ENCODE measurements around the gene RABEPK.
"Not testable (repeated sequence)": the region's sequence is repeated elsewhere in the genome, so short reads cannot be mapped to it uniquely, and the experiment has no call there.

RABEPK gene, protein sequence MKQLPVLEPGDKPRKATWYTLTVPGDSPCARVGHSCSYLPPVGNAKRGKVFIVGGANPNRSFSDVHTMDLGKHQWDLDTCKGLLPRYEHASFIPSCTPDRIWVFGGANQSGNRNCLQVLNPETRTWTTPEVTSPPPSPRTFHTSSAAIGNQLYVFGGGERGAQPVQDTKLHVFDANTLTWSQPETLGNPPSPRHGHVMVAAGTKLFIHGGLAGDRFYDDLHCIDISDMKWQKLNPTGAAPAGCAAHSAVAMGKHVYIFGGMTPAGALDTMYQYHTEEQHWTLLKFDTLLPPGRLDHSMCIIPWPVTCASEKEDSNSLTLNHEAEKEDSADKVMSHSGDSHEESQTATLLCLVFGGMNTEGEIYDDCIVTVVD

DNA sequence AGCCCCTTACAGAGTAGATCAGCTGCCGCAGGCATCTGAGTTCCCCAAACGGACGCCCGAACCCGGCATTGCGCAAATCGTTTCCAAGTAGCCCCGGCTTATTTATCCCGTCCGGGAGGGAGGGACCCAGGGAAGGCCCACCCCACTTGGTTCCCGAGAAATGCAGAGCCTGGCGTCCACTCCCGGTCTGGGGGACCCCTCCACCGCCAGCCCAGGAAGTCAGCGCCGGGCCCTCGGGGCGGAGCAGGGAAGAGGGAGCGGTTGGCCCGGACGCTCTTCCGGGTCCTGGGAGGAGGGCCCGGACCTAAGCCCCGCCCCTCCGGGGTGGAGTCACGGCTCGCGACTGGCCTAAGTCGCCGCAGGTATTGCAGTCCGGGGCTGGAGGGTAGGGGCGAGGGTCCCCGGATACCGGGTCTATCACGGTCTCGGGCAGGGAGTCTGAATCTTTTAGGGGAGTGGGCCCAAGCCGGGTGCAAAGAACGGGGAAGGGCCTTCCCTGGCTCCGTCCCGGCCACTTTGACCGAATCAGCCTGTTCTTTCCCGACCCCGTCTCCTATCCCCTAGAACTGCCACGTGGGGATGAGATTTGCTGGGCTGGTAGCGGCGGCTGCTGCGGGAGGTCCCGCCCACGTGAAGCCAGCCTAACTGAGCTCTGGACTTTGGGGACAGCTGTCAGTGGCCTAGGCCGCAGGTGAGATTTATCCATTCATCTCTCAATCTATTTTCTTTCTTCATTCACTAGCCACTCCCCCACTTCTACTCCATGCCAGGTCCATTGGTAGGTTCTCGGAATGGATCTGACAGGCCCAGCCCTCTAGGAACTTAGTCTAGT, at the start of gene RABEPK:
Gene RABEPK (plus strand): TSS at position 327 of the 832 bp plus-strand sequence. CDS start 2,472 bp downstream, outside the sequence.
- DNase-seq, result peak; percentile 83

DNA sequence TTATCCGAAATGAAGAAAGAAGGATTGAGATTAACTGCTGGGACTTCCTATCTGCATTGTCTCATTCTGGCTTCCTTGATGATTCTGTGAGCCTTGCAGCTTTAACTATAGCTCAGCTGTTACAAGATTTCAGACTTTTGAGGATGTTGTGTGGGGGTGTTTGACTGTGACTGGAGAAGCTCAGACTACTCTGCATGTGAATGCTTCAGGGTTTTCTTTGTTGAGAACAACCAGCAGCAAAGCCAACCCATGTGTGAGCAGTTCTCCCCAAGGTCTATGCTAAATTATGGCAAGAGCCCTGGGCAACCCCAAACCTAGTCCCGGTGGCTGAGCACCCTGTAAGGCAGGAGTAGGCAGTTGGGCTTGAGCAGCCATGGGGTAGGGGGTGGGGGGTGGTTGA, 48.6 kb upstream of the RABEPK start:
- no peak for DNase-seq

DNA sequence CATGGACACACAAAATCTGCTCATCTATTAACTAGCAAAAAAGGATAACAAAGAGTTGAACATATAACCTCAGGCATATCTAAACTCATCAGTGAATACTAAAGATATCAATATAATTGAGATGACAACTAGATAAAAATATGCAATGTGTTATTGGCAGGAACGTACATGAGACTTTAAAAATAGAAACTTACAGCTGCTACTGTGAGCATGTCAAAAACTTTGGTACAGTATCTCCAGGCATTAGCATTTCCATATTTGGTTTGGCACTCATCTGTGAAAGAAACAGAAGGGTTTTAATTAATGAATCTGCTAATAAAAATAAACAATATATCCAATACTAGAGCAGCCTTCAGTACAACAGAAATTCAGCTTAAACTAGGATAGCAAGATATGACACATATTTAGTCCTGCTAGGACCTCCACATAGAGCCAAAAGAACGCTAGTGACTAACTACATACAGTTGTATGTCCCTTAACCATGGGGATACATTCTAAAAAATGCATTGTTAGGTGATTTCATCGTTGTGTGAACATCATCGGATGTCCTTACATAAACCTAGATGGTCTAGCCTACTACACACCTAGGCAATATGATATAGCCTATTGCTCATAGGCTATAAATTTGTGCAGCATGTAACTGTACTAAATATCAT, 46.5 kb upstream of the RABEPK start:
- DNase-seq, result no peak

DNA sequence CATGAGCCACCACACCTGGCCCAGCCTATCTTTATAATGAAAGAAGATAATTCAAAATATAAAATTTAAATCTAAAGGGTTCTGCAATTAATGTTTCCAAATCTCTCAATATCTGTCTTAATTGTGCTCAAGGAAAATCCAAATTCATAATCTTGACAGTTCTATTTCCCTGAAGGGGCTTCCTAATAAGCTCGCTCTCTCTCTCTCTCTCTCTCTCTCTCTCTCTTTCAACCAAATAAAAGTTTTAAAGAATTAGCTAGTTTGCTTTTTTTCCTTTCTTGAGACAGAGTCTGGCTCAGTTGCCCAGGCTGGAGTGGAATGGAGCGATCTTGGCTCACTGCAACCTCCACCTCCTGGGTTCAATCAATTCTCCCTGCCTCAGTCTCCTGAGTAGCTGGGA, 43.8 kb upstream of the RABEPK start:
- no peak for DNase-seq

DNA sequence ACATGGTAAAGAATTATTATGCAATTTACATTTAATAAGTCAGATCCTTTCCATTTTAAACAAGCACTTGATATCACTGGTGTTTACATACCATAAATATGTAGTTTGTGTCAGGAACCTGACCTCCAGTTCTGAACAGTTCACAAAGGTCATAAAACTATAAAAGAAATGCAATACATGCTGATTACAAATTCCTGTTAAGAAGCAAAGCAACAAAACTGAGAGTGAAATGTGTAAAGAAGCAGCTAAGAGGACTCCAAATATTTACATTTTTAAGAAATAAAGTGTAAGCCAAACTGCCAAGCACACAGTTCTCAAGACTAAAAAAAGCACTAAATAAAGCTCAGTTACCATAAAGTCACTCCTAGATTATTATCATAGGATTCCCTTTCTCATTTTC, 39.6 kb upstream of the RABEPK start:
- DNase-seq, result no peak

DNA sequence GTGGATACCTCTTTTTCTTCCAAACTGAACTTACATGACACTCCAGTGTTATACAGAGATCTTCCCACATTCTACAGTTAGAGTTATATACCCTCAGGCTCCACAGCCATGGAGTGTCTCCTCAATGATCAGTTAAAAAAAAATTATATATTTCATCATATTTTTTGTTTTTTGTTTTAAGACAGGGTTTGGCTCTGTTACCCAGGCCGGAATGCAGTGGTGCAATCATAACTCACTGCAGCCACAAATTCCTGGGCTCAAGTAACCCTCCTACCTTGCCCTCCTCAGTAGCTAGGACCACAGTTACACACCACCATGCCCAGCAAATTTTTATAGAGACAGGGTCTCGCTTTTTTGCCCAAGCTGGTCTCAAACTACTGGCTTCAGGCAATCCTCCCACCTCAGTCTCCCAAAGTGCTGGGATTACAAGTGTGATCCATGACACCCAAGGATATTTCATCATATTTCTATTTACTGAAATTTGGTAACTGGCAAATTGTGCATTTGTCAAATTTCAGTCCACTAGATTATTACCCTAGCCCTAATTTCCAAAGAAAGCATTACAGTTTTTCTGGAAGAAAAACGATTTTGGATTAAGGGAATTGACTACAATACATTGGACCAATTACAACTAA, 38.9 kb upstream of the RABEPK start:
- DNase-seq, result no peak

DNA sequence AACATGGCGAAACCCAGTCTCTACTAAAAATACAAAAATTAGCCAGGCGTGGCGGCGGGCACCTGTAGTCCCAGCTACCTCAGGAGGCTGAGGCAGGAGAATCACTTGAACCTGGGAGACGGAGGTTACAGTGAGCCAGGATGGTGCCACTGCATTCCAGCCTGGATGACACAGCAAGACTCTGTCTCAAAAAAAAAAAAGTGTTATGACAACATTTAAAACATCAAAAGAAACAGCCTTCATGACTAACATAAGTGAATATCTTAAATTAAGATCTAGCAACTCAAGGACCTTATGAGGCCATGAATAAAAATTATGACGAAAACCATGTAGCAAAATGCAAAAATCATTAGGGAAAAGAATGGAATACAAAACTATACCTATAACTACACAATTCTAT, 37.5 kb upstream of the RABEPK start:
- DNase-seq, result not testable (repeated sequence)

DNA sequence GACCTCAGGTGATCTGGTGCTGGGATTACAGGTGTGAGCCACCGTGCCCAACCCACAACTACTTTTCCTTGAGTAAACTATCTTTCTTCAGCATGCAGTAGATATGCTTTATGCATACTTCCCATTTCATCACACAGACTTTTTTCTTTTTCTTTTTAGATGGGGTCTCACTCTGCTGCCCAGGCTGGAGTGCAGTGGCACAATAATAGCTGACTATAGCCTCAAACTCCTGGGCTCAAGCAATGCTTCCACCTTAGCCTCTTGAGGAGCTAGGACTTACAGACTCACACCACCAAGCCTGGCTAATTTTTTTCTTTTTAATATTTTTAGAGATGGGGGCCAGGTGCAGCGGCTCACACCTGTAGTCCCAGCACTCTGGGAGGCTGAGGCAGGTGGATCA, 33.6 kb upstream of the RABEPK start:
- DNase-seq, result no peak

DNA sequence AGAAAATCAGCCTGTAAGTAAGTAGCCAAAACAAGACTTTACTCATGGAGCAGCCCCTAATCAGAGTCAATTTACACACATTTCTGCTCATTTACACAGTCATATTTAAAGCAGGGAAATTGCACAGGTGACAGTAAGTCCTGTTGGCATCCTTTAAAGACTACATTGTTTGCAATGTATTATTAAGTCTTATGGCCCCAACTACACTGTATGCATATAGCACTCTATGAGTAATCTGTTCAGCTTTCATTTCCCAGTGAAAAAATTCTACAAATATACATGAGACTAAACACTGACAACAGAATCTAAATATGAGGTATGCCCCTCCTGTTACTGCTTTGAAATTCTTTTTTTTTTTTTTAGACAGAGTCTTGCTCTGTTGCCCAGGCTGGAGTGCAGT, 30.4 kb upstream of the RABEPK start:
- no peak for DNase-seq

DNA sequence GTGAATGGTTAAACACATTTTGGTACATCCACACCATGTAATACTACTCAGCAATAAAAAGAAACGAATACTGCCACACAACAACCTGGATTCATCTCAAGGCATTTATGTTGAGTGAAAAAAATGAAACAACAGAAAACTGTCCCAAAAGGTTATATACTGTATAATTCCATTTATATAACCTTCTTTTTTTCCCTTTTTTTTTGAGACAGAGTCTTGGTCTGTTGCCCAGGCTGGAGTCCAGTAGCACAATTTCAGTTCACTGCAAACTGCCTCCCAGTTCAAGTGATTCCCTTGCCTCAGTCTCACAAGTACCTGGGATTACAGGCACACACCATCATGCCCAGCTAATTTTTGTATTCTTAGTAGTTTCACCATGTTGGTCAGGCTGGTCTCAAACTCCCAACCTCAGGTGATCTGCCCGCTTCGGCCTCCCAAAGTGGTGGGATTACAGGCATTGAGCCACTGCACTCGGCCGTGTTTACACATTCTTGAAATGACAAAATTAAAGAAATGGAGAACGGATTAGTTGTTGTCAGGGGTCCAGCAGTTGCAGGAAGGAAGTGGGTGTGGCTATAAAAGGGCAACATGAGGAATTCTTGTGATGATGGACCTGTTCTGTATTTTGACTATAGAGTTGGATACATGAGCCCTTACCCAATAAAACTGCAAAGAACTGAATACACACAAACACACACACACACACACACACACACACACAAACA, 28.1 kb upstream of the RABEPK start:
- DNase-seq, result no peak

DNA sequence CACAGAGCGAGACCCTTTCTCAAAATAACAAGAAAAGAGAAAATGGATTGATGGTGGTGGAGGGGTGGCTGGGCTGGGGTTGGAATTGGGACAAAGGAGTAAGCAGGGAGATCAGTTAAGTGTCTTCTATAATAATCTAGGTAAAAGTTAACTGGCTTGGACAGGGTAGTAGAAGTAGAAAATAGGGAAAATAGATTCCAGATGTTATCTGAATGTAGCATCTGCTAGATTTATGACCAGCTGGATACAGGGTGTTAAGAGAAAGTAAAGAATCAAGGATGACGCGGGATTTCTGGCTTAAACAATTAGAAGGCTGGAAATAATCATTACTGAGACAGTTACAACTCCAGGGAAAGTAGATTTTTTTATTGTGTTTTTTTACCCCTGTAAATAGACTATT, 23.7 kb upstream of the RABEPK start:
- DNase-seq, result no peak

DNA sequence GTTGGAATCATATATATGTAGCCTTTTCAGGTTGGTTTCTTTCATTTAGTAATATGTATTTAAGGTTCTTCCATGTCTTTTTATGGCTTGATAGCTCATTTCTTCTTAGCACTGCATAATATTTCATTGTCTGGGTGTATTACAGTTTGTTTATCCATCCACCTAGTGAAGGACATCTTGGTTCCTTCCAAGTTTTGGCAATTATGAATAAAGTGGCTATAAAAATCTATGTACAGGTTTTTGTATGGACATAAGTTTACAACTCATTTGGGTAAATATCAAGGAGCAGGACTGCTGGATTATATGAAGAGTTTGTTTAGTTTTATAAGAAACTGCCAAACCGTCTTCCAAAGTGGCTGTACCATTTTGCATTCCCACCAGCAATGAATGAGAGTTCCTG, 22.5 kb upstream of the RABEPK start:
- DNase-seq, result no peak

DNA sequence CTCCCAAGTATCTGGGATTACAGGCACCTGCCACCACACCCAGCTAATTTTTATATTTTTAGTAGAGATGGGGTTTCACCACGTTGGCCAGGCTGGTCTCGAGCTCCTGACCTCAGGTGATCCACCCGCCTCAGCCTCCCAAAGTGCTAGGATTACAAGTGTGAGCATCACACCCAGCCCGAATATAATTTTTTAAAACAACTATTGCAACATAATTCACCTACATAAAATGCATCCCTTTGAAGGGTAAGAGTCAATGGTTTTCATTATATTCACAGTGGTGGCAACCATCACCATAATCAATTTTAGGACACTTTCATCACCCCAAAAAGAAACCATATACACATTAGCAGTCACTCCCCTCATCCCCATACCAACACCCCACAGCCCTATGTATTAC, 20.6 kb upstream of the RABEPK start:
- not testable (repeated sequence) for DNase-seq

DNA sequence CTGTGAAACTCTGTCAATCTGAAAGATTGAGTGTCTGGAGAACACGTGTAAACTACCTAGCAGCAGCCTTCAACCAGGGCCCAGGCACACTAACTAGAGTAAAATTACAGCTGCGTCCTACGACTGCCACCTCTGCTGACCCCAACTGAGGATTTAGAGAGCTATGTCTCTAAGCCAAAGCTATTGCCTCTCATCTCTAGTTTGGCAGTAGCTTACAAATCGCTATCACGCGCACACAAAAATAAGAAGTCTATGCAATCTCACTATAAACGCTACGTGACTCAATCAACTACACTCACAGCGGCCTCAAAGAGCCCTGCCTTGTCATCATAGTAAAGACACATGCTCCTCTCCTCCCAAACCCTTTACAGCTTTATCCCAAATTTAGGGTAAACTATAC, 19.5 kb upstream of the RABEPK start:
- no peak for DNase-seq

DNA sequence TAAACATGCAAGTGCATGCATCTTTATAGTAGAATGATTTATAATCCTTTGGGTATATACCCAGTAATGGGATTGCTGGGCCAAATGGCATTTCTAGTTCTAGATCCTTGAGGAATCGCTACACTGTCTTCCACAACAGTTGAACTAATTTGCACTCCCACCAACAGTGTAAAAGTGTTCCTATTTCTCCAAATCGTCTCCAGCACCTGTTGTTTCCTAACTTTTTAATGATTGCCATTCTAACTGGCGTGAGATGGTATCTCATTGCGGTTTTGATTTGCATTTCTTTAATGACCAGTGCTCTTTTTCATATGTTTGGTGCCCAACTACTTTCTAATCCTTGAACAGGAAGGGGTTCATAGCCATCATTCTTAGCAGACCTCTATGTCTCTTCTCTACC, 18.6 kb upstream of the RABEPK start:
- DNase-seq, result not testable (repeated sequence)

DNA sequence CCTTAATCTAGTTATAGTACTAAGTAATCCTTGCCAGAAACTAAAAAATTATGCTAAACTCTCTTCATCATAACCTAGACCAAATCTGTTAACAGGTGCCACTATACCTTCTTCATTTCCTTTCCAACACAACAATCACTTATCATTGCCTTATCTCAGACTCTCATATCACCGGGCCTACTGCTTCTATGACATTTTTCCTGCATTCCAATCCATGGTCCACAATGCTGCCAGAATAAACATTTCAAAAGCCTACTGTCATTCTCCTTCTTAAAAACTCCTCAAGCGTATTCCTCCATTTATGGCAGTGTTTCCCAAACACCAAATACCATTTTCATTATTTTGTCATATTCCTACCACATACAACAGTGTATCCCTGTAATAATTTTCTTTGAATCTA, 17.3 kb upstream of the RABEPK start:
- DNase-seq, result no peak

DNA sequence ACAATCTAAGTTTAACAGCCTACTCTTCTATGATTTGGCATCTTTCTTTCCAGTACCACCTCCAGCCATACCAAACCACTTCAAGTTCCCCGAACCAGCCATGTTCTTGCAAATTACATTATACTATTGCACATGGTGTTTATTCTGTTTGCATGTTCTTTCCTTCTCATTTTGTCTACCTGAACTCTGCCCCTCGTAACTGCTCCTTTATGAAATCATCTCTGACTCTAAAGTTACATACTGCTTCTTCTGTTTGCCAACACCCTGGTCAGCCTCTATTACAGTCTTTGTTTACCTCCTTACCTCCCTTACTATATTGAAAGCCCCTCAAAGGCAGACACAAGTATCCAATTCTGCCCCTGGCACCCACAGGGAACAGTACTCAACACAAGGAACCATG, 16.8 kb upstream of the RABEPK start:
- no peak for DNase-seq

DNA sequence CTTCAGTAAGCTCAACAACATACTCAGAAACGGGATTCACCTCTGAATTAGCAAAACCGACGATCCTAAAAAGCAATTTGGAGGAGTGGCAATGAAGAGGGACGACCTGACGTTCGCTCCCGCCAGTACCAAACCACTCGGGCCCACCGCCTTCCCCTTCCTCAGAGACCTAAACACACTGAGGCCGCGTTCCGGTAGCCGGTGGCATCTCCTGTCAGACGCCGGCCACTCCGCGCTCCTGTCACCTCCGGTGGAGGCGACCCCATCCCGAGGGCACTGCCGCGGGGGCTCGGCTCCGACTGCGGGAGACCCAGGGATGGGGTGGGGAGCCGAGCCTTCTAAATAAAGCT, 11.4 kb upstream of the RABEPK start:
- DNase-seq, result no peak

DNA sequence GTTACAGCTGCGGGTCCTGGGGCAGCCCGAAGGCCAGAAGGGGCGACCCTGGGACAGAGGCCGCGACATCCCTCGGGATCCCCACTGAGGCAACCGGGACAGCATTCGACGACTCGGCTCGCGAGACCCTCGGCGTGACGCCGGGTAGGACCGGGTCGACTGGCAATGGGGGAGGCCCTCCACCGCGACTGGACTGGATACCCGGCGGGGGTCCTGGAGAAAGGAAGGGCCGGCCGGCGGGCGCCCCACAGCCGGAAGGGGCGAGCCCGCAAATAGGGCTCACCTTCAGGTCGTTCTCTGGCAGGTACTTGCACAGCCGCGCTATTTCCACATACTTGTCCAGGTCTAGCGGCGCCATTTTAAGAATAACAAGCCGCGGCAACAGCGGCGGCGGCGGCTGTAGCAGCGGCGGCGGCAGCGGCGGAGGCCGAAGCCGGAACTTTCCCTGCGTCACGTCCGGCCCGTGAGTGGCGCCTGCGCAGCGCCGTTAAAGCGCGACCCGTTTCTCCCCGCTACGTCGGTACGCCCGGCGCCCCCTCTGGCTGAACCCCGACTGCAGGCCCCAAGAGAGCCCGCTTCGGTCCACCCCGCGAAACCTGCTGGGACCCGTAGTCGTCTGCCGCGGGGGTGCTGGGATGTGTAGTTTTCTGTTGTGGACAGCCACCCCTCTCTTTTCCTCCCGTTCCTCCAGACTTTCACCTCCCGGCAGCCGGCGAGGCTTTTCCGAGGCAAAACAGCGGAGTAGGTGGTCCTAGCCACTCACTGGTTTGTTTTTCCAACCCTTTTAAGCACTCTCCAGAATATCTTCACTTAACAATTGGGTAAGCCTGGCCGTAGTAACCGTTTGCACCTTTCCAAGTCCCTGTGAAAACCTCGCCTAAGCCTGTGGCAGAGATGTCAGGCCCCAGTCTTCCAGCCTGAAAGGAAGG, 10.7 kb upstream of the RABEPK start, which contains the start of gene PPP6C:
Gene PPP6C (minus strand): TSS at position 443 of the 929 bp plus-strand sequence. CDS start 85 bp downstream, at position 358.
- peak; percentile 92 for DNase-seq

DNA sequence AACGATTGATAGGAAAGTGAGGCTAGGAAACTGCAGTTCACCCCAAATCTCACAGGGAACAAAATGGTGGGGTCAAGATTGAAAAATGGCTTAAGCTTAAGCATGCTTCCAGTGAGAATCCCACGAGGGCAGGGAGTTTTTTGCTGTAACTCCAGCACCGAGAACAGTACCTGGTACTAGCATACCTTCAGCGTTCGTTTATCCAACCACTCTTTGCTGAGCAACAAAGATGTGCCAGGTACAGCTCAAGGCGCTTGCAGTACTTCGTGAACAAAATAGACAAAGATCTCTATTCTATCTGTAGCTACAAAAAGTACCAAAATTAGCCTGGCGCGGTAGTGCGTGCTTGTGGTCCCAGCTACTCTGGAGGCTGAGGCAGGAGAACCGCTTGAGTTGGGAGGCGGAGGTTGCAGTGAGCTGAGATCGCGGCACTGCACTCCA, 10.0 kb upstream of the RABEPK start:
- peak; percentile 14 for DNase-seq

DNA sequence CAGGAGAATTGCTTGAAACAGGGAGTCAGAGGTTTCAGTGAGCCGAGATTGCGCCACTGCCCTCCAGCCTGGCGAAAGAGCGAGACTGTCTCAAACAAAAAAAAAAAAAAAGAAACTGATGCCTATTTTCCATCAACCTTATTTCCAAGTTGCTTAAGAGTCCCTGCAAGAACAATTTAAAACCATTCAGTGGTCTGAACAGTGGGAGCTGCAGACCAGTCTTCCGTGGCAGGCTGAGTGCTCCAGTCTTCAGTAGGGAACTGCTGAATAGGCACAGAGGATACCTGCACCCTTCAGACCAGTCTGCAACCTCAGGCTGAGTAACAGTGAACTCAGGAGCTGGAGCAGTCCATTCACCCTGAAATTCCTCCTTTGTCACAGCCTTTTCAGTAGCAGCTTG, 5.9 kb upstream of the RABEPK start:
- not testable (repeated sequence) for DNase-seq

All from NCI-H1105 treated with DMSO at 0.1 percent for 48 hours (cell line).